ENCODE data around the gene ARSG. TPM values are rescaled to one million over a fixed set of nuclear protein-coding genes. Genes with fewer than 3 reads are reported as not detected.

ARSG gene
- total and polyA plus RNA-seq, 2 of the 8 experiments (the other 6 are each of a cell fraction or from before 2014, with no cell fraction given): 3.3 to 4.0 TPM

DNA sequence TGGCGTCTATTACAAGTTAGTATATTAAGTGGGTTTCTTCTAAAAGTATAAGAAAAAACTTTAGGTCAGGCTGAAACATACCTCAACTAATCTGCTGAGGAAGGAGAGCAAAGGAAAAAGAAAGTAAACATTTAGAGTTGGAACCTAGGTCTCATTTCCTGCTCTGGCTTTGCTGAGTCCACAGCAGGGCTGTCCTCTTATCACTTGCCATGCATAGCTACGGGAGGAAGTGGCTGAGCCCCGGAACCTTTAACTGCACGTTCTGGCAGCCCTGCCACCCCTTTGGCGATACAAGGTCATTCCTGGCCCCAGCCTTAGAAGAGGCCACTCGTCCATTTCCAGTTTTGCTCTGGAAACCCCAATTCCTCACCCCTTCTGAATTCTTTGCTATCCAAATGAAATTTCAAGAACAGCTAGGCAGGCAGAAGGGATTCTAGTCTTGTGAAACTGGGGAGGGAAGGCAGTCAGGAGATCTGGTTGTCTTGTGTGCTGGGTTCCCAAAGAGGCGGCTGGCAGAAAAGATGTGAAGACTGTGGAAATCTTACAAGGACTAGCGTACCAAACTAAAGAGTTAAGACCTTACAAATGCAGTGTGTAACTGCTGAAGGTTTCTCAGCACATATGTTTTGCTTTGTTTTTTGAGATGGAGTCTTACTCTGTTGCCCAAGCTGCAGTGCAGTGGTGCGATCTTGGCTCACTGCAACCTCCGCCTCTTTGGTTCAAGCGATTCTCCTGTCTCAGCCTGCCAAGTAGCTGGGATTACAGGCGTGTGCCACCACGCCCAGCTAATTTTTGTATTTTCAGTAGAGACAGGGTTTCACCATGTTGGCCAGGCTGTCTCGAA lies 146.9 kb downstream of the ARSG start:
- TF ChIP-seq EGR1 (IDR thresholded peaks at IDR 0.05; ENCODE audit: borderline replicate concordance, low read depth, low read length) (no peak), CREB1 (IDR thresholded peaks at IDR 0.05) (no peak), CHD1 (IDR thresholded peaks at IDR 0.05; ENCODE audit: low read depth, low read length) (no peak), NANOG (IDR thresholded peaks at IDR 0.05; ENCODE audit: insufficient read depth, low read depth, low read length, poor library complexity, severe bottlenecking) (no peak)
- H4K5ac ChIP-seq (ENCODE audit: insufficient read length, low read depth, low read length): no peak overlapping the region
- 90% methylated on average over 14 of the region's 14 CpGs; no CpG with 5 or more reads in 1 of the 2 experiments for WGBS, 2 experiments (ENCODE audit: extremely low coverage in 1 of 2, insufficient coverage in 1 of 2, insufficient read length in 1 of 2, insufficient replicate concordance in 2 of 2, low coverage in 1 of 2, low lambda C conversion rate in 2 of 2, missing lambda C conversion rate in 1 of 2)
- no peak overlapping the region for H3K4me2 ChIP-seq (ENCODE audit: insufficient read depth in 1 of 2, low read depth in 2 of 2, low read length in 2 of 2)
- H2BK5ac ChIP-seq (ENCODE audit: low read depth, low read length): no peak overlapping the region
- no peak overlapping the region for H2BK12ac ChIP-seq (ENCODE audit: low read depth, low read length)
- H2AFZ ChIP-seq (ENCODE audit: low read length): no peak overlapping the region
- H3K9me3 ChIP-seq (ENCODE audit: insufficient read depth in 2 of 2, low read depth in 1 of 2, low read length in 1 of 2): no peaks in the 10 kb centered on the region
- peaks cover 0 to 4% (median 0%) of the 10 kb centered on the region in 4 experiments; a peak in 2 of 7 replicates for H3K4me1 ChIP-seq (replicated peaks in 1 of 4; ENCODE audit: control insufficient read depth in 3 of 4, insufficient read depth in 4 of 4, low read length in 3 of 4)
- H4K91ac ChIP-seq (replicated peaks; ENCODE audit: insufficient read length, low read length): no peak overlapping the region
- no peak overlapping the region for H2BK120ac ChIP-seq (replicated peaks; ENCODE audit: low read depth, low read length)
- H3K79me2 ChIP-seq (ENCODE audit: control insufficient read depth in 1 of 2, insufficient read depth in 2 of 2, low read length in 2 of 2): no peaks in the 10 kb centered on the region
- no peak overlapping the region for H3K4ac ChIP-seq (replicated peaks; ENCODE audit: insufficient read length, low read depth, low read length)
- CTCF ChIA-PET (ENCODE audit: partially characterized antibody): interaction anchor here (0.6 to 9.3 kb wide), 15 partner anchors 6 to 805 kb away, joined by 3 to 98 read pairs (median 5); no protein-coding TSS in a partner anchor
- FAIRE-seq (no peak), DNase-seq (ENCODE audit: low read depth in 1 of 2, low spot score in 2 of 2) (no peak)
- POLR2A ChIA-PET (ENCODE audit: partially characterized antibody): interaction anchor here (0.6 kb wide), 1 partner anchor 48 kb away, joined by 3 read pairs; no protein-coding TSS in a partner anchor
- no peaks in the 10 kb centered on the region for H3K23me2 ChIP-seq (ENCODE audit: low read depth, low read length)
- H3K56ac ChIP-seq (replicated peaks; ENCODE audit: insufficient read length, low read depth, low read length): no peak overlapping the region
- H3K27ac ChIP-seq (ENCODE audit: low read depth, low read length): no peak overlapping the region
- no peak overlapping the region for H4K8ac ChIP-seq (ENCODE audit: extremely low read depth, insufficient read depth, low read length)
- no peak overlapping the region for H3K18ac ChIP-seq (ENCODE audit: extremely low read depth, low read length)
- no peaks in the 10 kb centered on the region; a peak in 1 of 8 replicates for H3K36me3 ChIP-seq (ENCODE audit: control insufficient read depth in 2 of 4, insufficient read depth in 4 of 4, low read length in 3 of 4)
- H4K20me1 ChIP-seq (replicated peaks in 1 of 2; ENCODE audit: control insufficient read depth in 1 of 2, insufficient read depth in 2 of 2, low read length in 2 of 2): no peaks in the 10 kb centered on the region
- no peak overlapping the region for H3K9ac ChIP-seq (replicated peaks in 1 of 4; ENCODE audit: extremely low read depth in 1 of 4, low read depth in 3 of 4, low read length in 3 of 4)
- no peak overlapping the region for H3K14ac ChIP-seq (ENCODE audit: insufficient read length)
- no peak overlapping the region for H2BK15ac ChIP-seq (ENCODE audit: low read length)
- H3K79me1 ChIP-seq (ENCODE audit: low read depth, low read length): no peaks in the 10 kb centered on the region
- H2AK5ac ChIP-seq (ENCODE audit: low read depth, low read length): no peak overlapping the region
- no peak overlapping the region for H3K23ac ChIP-seq (ENCODE audit: insufficient read length)
- H3K27me3 ChIP-seq (replicated peaks in 1 of 4; ENCODE audit: control insufficient read depth in 3 of 4, extremely low read depth in 1 of 4, insufficient read depth in 3 of 4, low read length in 3 of 4): no peaks in the 10 kb centered on the region
- no peak overlapping the region for H3K4me3 ChIP-seq (ENCODE audit: extremely low read depth in 1 of 4, insufficient read depth in 2 of 4, low read depth in 3 of 4, low read length in 4 of 4)
- no peak overlapping the region for H2BK20ac ChIP-seq (ENCODE audit: low read length)

All from H1 (cell line).